GM18951 (cell line): Measurements from ENCODE around the gene POFUT1.

Experiments
- POLR2A ChIP-seq: IDR thresholded peaks from 4 replicates; pipeline ENCODE4 v1.6.1; 2011; ENCODE audit warnings: mild to moderate bottlenecking; ENCODE audit not compliant: insufficient read length, insufficient read depth; ENCODE audit errors: extremely low read depth
- in situ Hi-C: fragments of 300-500 bp; cut with MboI; formaldehyde crosslinking; loops from one replicate; pipeline ENCODE4 v1.12.0; 2022; ENCODE audit warnings: low sequenced_read_pairs, mixed read lengths, inconsistent platforms; ENCODE audit not compliant: unreplicated experiment

Gene POFUT1

GRCh38 chr20:32179515-32179914 is 28.2 kb upstream of the POFUT1 start:
- in situ Hi-C loops = no loop called here
- TF ChIP-seq POLR2A = no peak

- in situ Hi-C loops = no loop called here
- TF ChIP-seq POLR2A = no peak
These were observed 27.7 kb upstream of the POFUT1 start for GRCh38 chr20:32179934-32180333.

GRCh38 chr20:32181606-32182005 is 26.1 kb upstream of the POFUT1 start:
- TF ChIP-seq POLR2A = no peak
- in situ Hi-C loops = no loop called here

GRCh38 chr20:32183947-32184635 is 23.6 kb upstream of the POFUT1 start:
- in situ Hi-C loops = no loop called here
- TF ChIP-seq POLR2A = no peak

GRCh38 chr20:32184961-32185603 is 22.6 kb upstream of the POFUT1 start:
- no peak for TF ChIP-seq POLR2A
- in situ Hi-C loops = no loop called here

GRCh38 chr20:32186506-32186905 is 21.2 kb upstream of the POFUT1 start:
- in situ Hi-C loops = no loop called here

GRCh38 chr20:32188376-32189122 is 19.1 kb upstream of the POFUT1 start:
- no peak for TF ChIP-seq POLR2A
- in situ Hi-C loops = no loop called here

More at GRCh38 chr20:32186506-32186905, 21.2 kb upstream of the POFUT1 start:
- TF ChIP-seq POLR2A = no peak

- TF ChIP-seq POLR2A = no peak
- in situ Hi-C loops = no loop called here
These were observed 18.6 kb upstream of the POFUT1 start for GRCh38 chr20:32189123-32189410.

GRCh38 chr20:32189691-32190615 is 17.7 kb upstream of the POFUT1 start:
- in situ Hi-C loops = no loop called here
- peak; percentile 7 for TF ChIP-seq POLR2A

- no peak for TF ChIP-seq POLR2A
- in situ Hi-C loops = no loop called here
These were observed 16.9 kb upstream of the POFUT1 start for GRCh38 chr20:32190616-32191415.

- in situ Hi-C loops = no loop called here
- no peak for TF ChIP-seq POLR2A
These were observed 16.3 kb upstream of the POFUT1 start for GRCh38 chr20:32191422-32191821.

- TF ChIP-seq POLR2A = no peak
- in situ Hi-C loops = no loop called here
These were observed 15.8 kb upstream of the POFUT1 start for GRCh38 chr20:32191873-32192272.
